ENCODE data around the gene FGF18. TPM values are rescaled to one million over a fixed set of nuclear protein-coding genes. Genes with fewer than 3 reads are reported as not detected.
A peak's percentile ranks its signal among the peaks of the same experiment; 100 is the strongest.

Gene FGF18
- total and polyA plus RNA-seq, 2 experiments from 2014 or later, result 0.09 TPM; not detected in 1

GRCh38 chr5:171481571-171482433 lies 62.4 kb downstream of the FGF18 start:
- Histone ChIP-seq H3K27me3 (replicated peaks; ENCODE audit: insufficient read depth) (peaks cover 9% of the 10 kb centered on the region; the same call in 1 of the 2 replicates), H4K20me1 (ENCODE audit: insufficient read depth) (no peaks in the 10 kb centered on the region), H3K4me3 (no peak overlapping the region), H3K9me2 (ENCODE audit: insufficient read depth) (no peaks in the 10 kb centered on the region), H3K79me2 (ENCODE audit: insufficient read depth) (no peaks in the 10 kb centered on the region), H3K27ac (no peak overlapping the region), H3F3A (ENCODE audit: insufficient read depth) (no peaks in the 10 kb centered on the region), H3K9ac (no peak overlapping the region), H3K9me3 (ENCODE audit: low read depth) (no peaks in the 10 kb centered on the region), H3K4me1 (ENCODE audit: insufficient read depth) (no peaks in the 10 kb centered on the region), H2AFZ (no peak overlapping the region), H3K4me2 (ENCODE audit: unreplicated experiment) (no peak overlapping the region), H3K36me3 (ENCODE audit: low read depth) (no peaks in the 10 kb centered on the region)
- 31 to 41% methylated on average over 7 to 10 of the region's 10 CpGs for WGBS, 2 experiments (ENCODE audit: low coverage in 1 of 2, low lambda C conversion rate in 2 of 2, missing lambda C conversion rate in 2 of 2)
- DNase-seq, result no peak
- no peak for TF ChIP-seq EZH2 (IDR thresholded peaks at IDR 0.05; ENCODE audit: insufficient read depth, poor library complexity, severe bottlenecking)
- no peak for TF ChIP-seq EZH2phosphoT487 (IDR thresholded peaks at IDR 0.05; ENCODE audit: insufficient read depth, low read depth)
- in situ Hi-C loops (cut with MboI), result no loop called here

GRCh38 chr5:171482434-171482730 lies 62.9 kb downstream of the FGF18 start:
- H3K27ac ChIP-seq, result no peak overlapping the region
- in situ Hi-C loops (cut with MboI), result no loop called here
- TF ChIP-seq EZH2 (IDR thresholded peaks at IDR 0.05; ENCODE audit: insufficient read depth, poor library complexity, severe bottlenecking), result no peak

GRCh38 chr5:171483551-171484135 lies 64.2 kb downstream of the FGF18 start:
- Histone ChIP-seq H3K4me3 (no peak overlapping the region), H3K9me2 (ENCODE audit: insufficient read depth) (no peaks in the 10 kb centered on the region), H2AFZ (no peak overlapping the region), H3K4me1 (ENCODE audit: insufficient read depth) (no peaks in the 10 kb centered on the region), H3K27me3 (replicated peaks; ENCODE audit: insufficient read depth) (peaks cover 5% of the 10 kb centered on the region; the same call in 1 of the 2 replicates), H3F3A (ENCODE audit: insufficient read depth) (no peaks in the 10 kb centered on the region), H3K9ac (no peak overlapping the region), H3K27ac (no peak overlapping the region), H3K9me3 (ENCODE audit: low read depth) (no peaks in the 10 kb centered on the region), H3K4me2 (ENCODE audit: unreplicated experiment) (no peak overlapping the region), H3K79me2 (ENCODE audit: insufficient read depth) (no peaks in the 10 kb centered on the region), H3K36me3 (ENCODE audit: low read depth) (no peaks in the 10 kb centered on the region), H4K20me1 (ENCODE audit: insufficient read depth) (no peaks in the 10 kb centered on the region)
- peak; percentile 91 for DNase-seq
- WGBS, 2 experiments (ENCODE audit: low coverage in 1 of 2, low lambda C conversion rate in 2 of 2, missing lambda C conversion rate in 2 of 2), result 37 to 42% methylated on average over 21 of the region's 21 CpGs
- in situ Hi-C loops (cut with MboI), result no loop called here
- TF ChIP-seq EZH2 (IDR thresholded peaks at IDR 0.05; ENCODE audit: insufficient read depth, poor library complexity, severe bottlenecking), result no peak
- no peak for TF ChIP-seq EZH2phosphoT487 (IDR thresholded peaks at IDR 0.05; ENCODE audit: insufficient read depth, low read depth)

More at GRCh38 chr5:171482434-171482730, 62.9 kb downstream of the FGF18 start:
- DNase-seq, result no peak
- Histone ChIP-seq H4K20me1 (ENCODE audit: insufficient read depth) (no peaks in the 10 kb centered on the region), H3K4me3 (no peak overlapping the region), H3K4me2 (ENCODE audit: unreplicated experiment) (no peak overlapping the region), H3K9me2 (ENCODE audit: insufficient read depth) (no peaks in the 10 kb centered on the region), H2AFZ (no peak overlapping the region), H3K27me3 (replicated peaks; ENCODE audit: insufficient read depth) (peaks cover 9% of the 10 kb centered on the region; the same call in 1 of the 2 replicates), H3K4me1 (ENCODE audit: insufficient read depth) (no peaks in the 10 kb centered on the region), H3F3A (ENCODE audit: insufficient read depth) (no peaks in the 10 kb centered on the region), H3K9me3 (ENCODE audit: low read depth) (no peaks in the 10 kb centered on the region), H3K36me3 (ENCODE audit: low read depth) (no peaks in the 10 kb centered on the region), H3K79me2 (ENCODE audit: insufficient read depth) (no peaks in the 10 kb centered on the region), H3K9ac (no peak overlapping the region)
- 84 to 99% methylated on average over 4 of the region's 4 CpGs for WGBS, 2 experiments (ENCODE audit: low coverage in 1 of 2, low lambda C conversion rate in 2 of 2, missing lambda C conversion rate in 2 of 2)

- H3K9ac ChIP-seq, result no peak overlapping the region
- H3K9me3 ChIP-seq (ENCODE audit: low read depth), result no peaks in the 10 kb centered on the region
- TF ChIP-seq EZH2 (IDR thresholded peaks at IDR 0.05; ENCODE audit: insufficient read depth, poor library complexity, severe bottlenecking) (no peak), EZH2phosphoT487 (IDR thresholded peaks at IDR 0.05; ENCODE audit: insufficient read depth, low read depth) (no peak)
- in situ Hi-C loops (cut with MboI), result no loop called here
- H2AFZ ChIP-seq, result no peak overlapping the region
- WGBS, 2 experiments (ENCODE audit: low coverage in 1 of 2, low lambda C conversion rate in 2 of 2, missing lambda C conversion rate in 2 of 2), result 30 to 37% methylated on average over 7 of the region's 7 CpGs
- H3F3A ChIP-seq (ENCODE audit: insufficient read depth), result no peaks in the 10 kb centered on the region
- no peaks in the 10 kb centered on the region for H3K4me1 ChIP-seq (ENCODE audit: insufficient read depth)
- no peaks in the 10 kb centered on the region for H3K36me3 ChIP-seq (ENCODE audit: low read depth)
- peak; percentile 44 for DNase-seq
- H3K4me3 ChIP-seq, result no peak overlapping the region
- no peaks in the 10 kb centered on the region for H4K20me1 ChIP-seq (ENCODE audit: insufficient read depth)
- H3K27ac ChIP-seq, result no peak overlapping the region
- no peak overlapping the region for H3K4me2 ChIP-seq (ENCODE audit: unreplicated experiment)
- no peaks in the 10 kb centered on the region for H3K9me2 ChIP-seq (ENCODE audit: insufficient read depth)
- H3K79me2 ChIP-seq (ENCODE audit: insufficient read depth), result no peaks in the 10 kb centered on the region
- H3K27me3 ChIP-seq (replicated peaks; ENCODE audit: insufficient read depth), result no peaks in the 10 kb centered on the region; the same call in 1 of the 2 replicates
These were observed 65.0 kb downstream of the FGF18 start for GRCh38 chr5:171484460-171484899.

All from GM23248 (cell line).